ENCODE data around the gene KLHL40. TPM values are rescaled to one million over a fixed set of nuclear protein-coding genes. Genes with fewer than 3 reads are reported as not detected.

The KLHL40 gene
- polyA plus RNA-seq, 2 of the 4 experiments (the other 2 are of a cell fraction) = not detected

- TF ChIP-seq HMGXB4 (CRISPR knock-in tag; IDR thresholded peaks at IDR 0.05; ENCODE audit: borderline replicate concordance) (no peak), CHD2 (IDR thresholded peaks at IDR 0.05; ENCODE audit: low read length, partially characterized antibody) (no peak), HES2 (IDR thresholded peaks at IDR 0.05) (no peak), POLR2A (IDR thresholded peaks at IDR 0.05; ENCODE audit: low read length) (no peak), HOXB5 (CRISPR knock-in tag; IDR thresholded peaks at IDR 0.05) (no peak), HOXA7 (CRISPR knock-in tag; IDR thresholded peaks at IDR 0.05) (no peak), FOXS1 (CRISPR knock-in tag; IDR thresholded peaks at IDR 0.05) (no peak)
Measured at GRCh38 chr3:42703695-42704025, 18.3 kb downstream of the KLHL40 start (continued).

GRCh38 chr3:42704136-42704841 is 19.0 kb downstream of the KLHL40 start:
- ChIA-PET CTCF (no interaction called here), POLR2A (no interaction called here)
- Histone ChIP-seq H3K4me1 (no peaks in the 10 kb centered on the region), H3K9me3 (no peaks in the 10 kb centered on the region), H3K4me3 (no peak overlapping the region), H3K27ac (no peak overlapping the region), H3K4me2 (no peak overlapping the region)
- no peak for FAIRE-seq
- WGBS (ENCODE audit: missing lambda C conversion rate) = 44% methylated on average over 7 of the region's 8 CpGs
- ATAC-seq = no peak
- TF ChIP-seq GATA3 (IDR thresholded peaks at IDR 0.05; ENCODE audit: borderline replicate concordance) = no peak
- TF ChIP-seq ESRRA (IDR thresholded peaks at IDR 0.05; ENCODE audit: borderline replicate concordance, low read length) = no peak
- TF ChIP-seq KDM5A (IDR thresholded peaks at IDR 0.05) = no peak
- no peak for DNase-seq (ENCODE audit: low read depth in 1 of 2, low spot score in 1 of 2)

GRCh38 chr3:42705058-42705767 is 19.9 kb downstream of the KLHL40 start:
- TF ChIP-seq HOXB5 (CRISPR knock-in tag; IDR thresholded peaks at IDR 0.05) = no peak
- no peak for TF ChIP-seq HEYL (CRISPR knock-in tag; IDR thresholded peaks at IDR 0.05)
- no peak for TF ChIP-seq SREBF2 (IDR thresholded peaks at IDR 0.05)
- no peak for TF ChIP-seq TP53 (CRISPR knock-in tag; IDR thresholded peaks at IDR 0.05)
- no peak for TF ChIP-seq NPAS2 (CRISPR knock-in tag; IDR thresholded peaks at IDR 0.05; ENCODE audit: borderline replicate concordance)
- TF ChIP-seq MAZ (IDR thresholded peaks at IDR 0.05; ENCODE audit: borderline replicate concordance, low read depth, low read length) = no peak
- TF ChIP-seq PBX3 (IDR thresholded peaks at IDR 0.05) = no peak
- no peak for TF ChIP-seq POLR2AphosphoS2 (conservative IDR thresholded peaks at IDR 0.05; ENCODE audit: low read length)
- TF ChIP-seq JUN (IDR thresholded peaks at IDR 0.05) = no peak
- no peak for TF ChIP-seq FOXS1 (CRISPR knock-in tag; IDR thresholded peaks at IDR 0.05)
- TF ChIP-seq CEBPB (IDR thresholded peaks at IDR 0.05) = no peak
- no peak for TF ChIP-seq MAFK (IDR thresholded peaks at IDR 0.05; ENCODE audit: partially characterized antibody)
- TF ChIP-seq KDM5A (IDR thresholded peaks at IDR 0.05) = no peak
- TF ChIP-seq CHD4 (IDR thresholded peaks at IDR 0.05; ENCODE audit: borderline replicate concordance) = no peak
- no peak for TF ChIP-seq RARB (CRISPR knock-in tag; IDR thresholded peaks at IDR 0.05)
- TF ChIP-seq FOSB (CRISPR knock-in tag; IDR thresholded peaks at IDR 0.05) = no peak
- no peak for TF ChIP-seq RAD21 (conservative IDR thresholded peaks at IDR 0.05 in 1 of 2, IDR thresholded peaks at IDR 0.05 in 1 of 2)
- TF ChIP-seq POLR2A (IDR thresholded peaks at IDR 0.05; ENCODE audit: low read length) = no peak
- no peak for ATAC-seq
- POLR2A ChIA-PET = no interaction called here

More at GRCh38 chr3:42705058-42705767, 19.9 kb downstream of the KLHL40 start:
- FAIRE-seq (no peak), DNase-seq (ENCODE audit: low read depth in 1 of 2, low spot score in 1 of 2) (no peak)
- H3K4me2 ChIP-seq = no peak overlapping the region
- no peaks in the 10 kb centered on the region for H3K4me1 ChIP-seq
- CTCF ChIA-PET = interaction anchor here (1.2 kb wide), 1 partner anchor 39 kb away, joined by 3 read pairs; no protein-coding TSS in a partner anchor
- 56% methylated on average over 5 of the region's 7 CpGs for WGBS (ENCODE audit: missing lambda C conversion rate)
- no peak overlapping the region for H3K27ac ChIP-seq
- no peaks in the 10 kb centered on the region for H3K9me3 ChIP-seq
- no peak overlapping the region for H3K4me3 ChIP-seq

Data from A549 (cell line).